Fibroblast of lung (primary cell): Measurements from ENCODE around the gene COL27A1. TPM values are rescaled to one million over a fixed set of nuclear protein-coding genes. Genes with fewer than 3 reads are reported as not detected.

Experiments
- DNase-seq, 2 donors: peaks; one replicate each; pipeline versions ENCODE4 v3.0.0 to v3.0.0-alpha.2; 2010; ENCODE audit warnings: low read depth in 2 of 2
- H2AFZ ChIP-seq: 2 replicates; pipeline ENCODE4 v1.5.1; 2012; ENCODE audit warnings: low read length, control low read depth, inconsistent platforms
- H3K27ac ChIP-seq: 2 replicates; pipeline ENCODE4 v1.5.1; 2011; ENCODE audit warnings: low read length, control low read depth; ENCODE audit not compliant: insufficient read depth
- H3K27me3 ChIP-seq: 2 replicates; pipeline ENCODE4 v1.5.1; 2011; ENCODE audit warnings: mild to moderate bottlenecking, low read length; ENCODE audit not compliant: control insufficient read depth, insufficient read depth
- H3K36me3 ChIP-seq: 2 replicates; pipeline ENCODE4 v1.5.1; 2011; ENCODE audit warnings: low read length; ENCODE audit not compliant: control insufficient read depth, insufficient read depth
- H3K4me1 ChIP-seq: 2 replicates; pipeline ENCODE4 v1.5.1; 2011; ENCODE audit warnings: low read length; ENCODE audit not compliant: control insufficient read depth, insufficient read depth; ENCODE audit errors: extremely low read depth
- H3K4me2 ChIP-seq: 2 replicates; pipeline ENCODE4 v1.5.1; 2011; ENCODE audit warnings: low read length, control low read depth; ENCODE audit not compliant: insufficient read depth; ENCODE audit errors: extremely low read depth
- H3K4me3 ChIP-seq, 4 experiments: fragments of 200-600 bp in 1 of 4; sonication (generic) in 1 of 4; replicated peaks in 1 of 4; 2 replicates each; pipeline ENCODE4 v1.5.1; 2011 to 2016; ENCODE audit warnings: low read length in 4 of 4, low read depth in 3 of 4, mild to moderate bottlenecking in 3 of 4, control low read depth in 2 of 4, inconsistent platforms in 1 of 4, mixed read lengths in 1 of 4; ENCODE audit not compliant: insufficient read depth in 1 of 4; ENCODE audit errors: control extremely low read depth in 1 of 4
- H3K79me2 ChIP-seq: 2 replicates; pipeline ENCODE4 v1.5.1; 2012; ENCODE audit warnings: mild to moderate bottlenecking, low read length, inconsistent platforms; ENCODE audit not compliant: control insufficient read depth, insufficient read depth
- H3K9ac ChIP-seq: 2 replicates; pipeline ENCODE4 v1.5.1; 2011; ENCODE audit warnings: mild to moderate bottlenecking, low read length, control low read depth; ENCODE audit not compliant: insufficient read depth
- H3K9me3 ChIP-seq: 2 replicates; pipeline ENCODE4 v1.5.1; 2012; ENCODE audit warnings: low read depth, low read length; ENCODE audit not compliant: control insufficient read depth, insufficient read depth
- H4K20me1 ChIP-seq: 2 replicates; pipeline ENCODE4 v1.5.1; 2011; ENCODE audit warnings: low read length; ENCODE audit not compliant: control insufficient read depth, insufficient read depth; ENCODE audit errors: extremely low read depth
- CTCF ChIP-seq, 2 donors: IDR thresholded peaks in 1 of 2; conservative IDR thresholded peaks in 1 of 2; 1 replicate in 1 of 2; 2 replicates in 1 of 2; pipeline ENCODE4 v1.5.1; 2011 to 2012; ENCODE audit warnings: low read length in 2 of 2, control low read depth in 1 of 2, inconsistent platforms in 1 of 2, low read depth in 1 of 2, mild to moderate bottlenecking in 1 of 2
- EZH2 ChIP-seq: IDR thresholded peaks from 2 replicates; pipeline ENCODE4 v1.5.1; 2012; ENCODE audit warnings: low read length, control low read depth, mild to moderate bottlenecking; ENCODE audit errors: missing control alignments
- polyA plus RNA-seq, 2 donors: library from polyadenylated mRNA; depleted of rRNA in 1 of 2; stranded (reverse) in 1 of 2; unstranded in 1 of 2; fragments of >200 nt; gene quantifications; 2 replicates each; pipeline ENCODE4 v1.2.1, GENCODE V29; 2011 to 2012; ENCODE audit warnings: missing spikeins in 1 of 2
- total RNA-seq: library from RNA; depleted of rRNA; stranded (reverse); fragments of >200 nt; gene quantifications from 2 replicates; pipeline ENCODE4 v1.2.1, GENCODE V29; 2014

COL27A1 gene
- total and polyA plus RNA-seq, 2 donors (not counting 1 experiment from before 2014, with no cell fraction given), result 2.4 to 5.4 TPM

- Histone ChIP-seq H3K9me3 (no peaks in the 10 kb centered on the region), H4K20me1 (no peaks in the 10 kb centered on the region), H3K4me3 (no peak overlapping the region), H3K4me2 (no peak overlapping the region), H3K9ac (no peak overlapping the region), H2AFZ (no peak overlapping the region), H3K79me2 (no peaks in the 10 kb centered on the region), H3K36me3 (peaks cover 2% of the 10 kb centered on the region), H3K27me3 (no peaks in the 10 kb centered on the region), H3K27ac (no peak overlapping the region), H3K4me1 (no peaks in the 10 kb centered on the region)
- peak in 1 of 2 donors; percentile 59 for DNase-seq
- TF ChIP-seq CTCF (conservative IDR thresholded peaks at IDR 0.05 in 1 of 2, IDR thresholded peaks at IDR 0.05 in 1 of 2; ENCODE audit: low read depth in 1 of 2, low read length in 2 of 2) (no peak), EZH2 (no peak)
Measured at GRCh38 chr9:114307899-114308267, 152.5 kb downstream of the COL27A1 start.

GRCh38 chr9:114308361-114308950 lies 153.1 kb downstream of the COL27A1 start:
- H3K4me1 ChIP-seq, result no peaks in the 10 kb centered on the region
- DNase-seq, result no peak
- H3K4me3 ChIP-seq, result no peak overlapping the region
- TF ChIP-seq EZH2, result no peak
- no peak for TF ChIP-seq CTCF (conservative IDR thresholded peaks at IDR 0.05 in 1 of 2, IDR thresholded peaks at IDR 0.05 in 1 of 2; ENCODE audit: low read depth in 1 of 2, low read length in 2 of 2)
- H3K27me3 ChIP-seq, result no peaks in the 10 kb centered on the region
- no peak overlapping the region for H3K4me2 ChIP-seq
- no peak overlapping the region for H3K9ac ChIP-seq
- H3K79me2 ChIP-seq, result no peaks in the 10 kb centered on the region
- no peak overlapping the region for H3K27ac ChIP-seq
- peaks cover 2% of the 10 kb centered on the region for H3K36me3 ChIP-seq
- no peaks in the 10 kb centered on the region for H3K9me3 ChIP-seq
- H2AFZ ChIP-seq, result no peak overlapping the region
- H4K20me1 ChIP-seq, result no peaks in the 10 kb centered on the region

- Histone ChIP-seq H3K4me1 (no peaks in the 10 kb centered on the region), H2AFZ (no peak overlapping the region), H3K4me2 (no peak overlapping the region), H3K79me2 (no peaks in the 10 kb centered on the region), H3K9ac (no peak overlapping the region), H3K4me3 (no peak overlapping the region), H4K20me1 (no peaks in the 10 kb centered on the region), H3K9me3 (no peaks in the 10 kb centered on the region), H3K36me3 (peaks cover 2% of the 10 kb centered on the region), H3K27me3 (no peaks in the 10 kb centered on the region), H3K27ac (no peak overlapping the region)
- TF ChIP-seq EZH2 (no peak), CTCF (conservative IDR thresholded peaks at IDR 0.05 in 1 of 2, IDR thresholded peaks at IDR 0.05 in 1 of 2; ENCODE audit: low read depth in 1 of 2, low read length in 2 of 2) (no peak)
- DNase-seq, result no peak
Measured at GRCh38 chr9:114309096-114309495, 153.8 kb downstream of the COL27A1 start.
